ENCODE results near the gene MACF1. TPM values are rescaled to one million over a fixed set of nuclear protein-coding genes. Genes with fewer than 3 reads are reported as not detected.
"Not testable (repeated sequence)": the region's sequence is repeated elsewhere in the genome, so short reads cannot be mapped to it uniquely, and the experiment has no call there.

MACF1 gene
- total RNA-seq, 2 donors from 2014 or later: 154 to 355 TPM

DNA sequence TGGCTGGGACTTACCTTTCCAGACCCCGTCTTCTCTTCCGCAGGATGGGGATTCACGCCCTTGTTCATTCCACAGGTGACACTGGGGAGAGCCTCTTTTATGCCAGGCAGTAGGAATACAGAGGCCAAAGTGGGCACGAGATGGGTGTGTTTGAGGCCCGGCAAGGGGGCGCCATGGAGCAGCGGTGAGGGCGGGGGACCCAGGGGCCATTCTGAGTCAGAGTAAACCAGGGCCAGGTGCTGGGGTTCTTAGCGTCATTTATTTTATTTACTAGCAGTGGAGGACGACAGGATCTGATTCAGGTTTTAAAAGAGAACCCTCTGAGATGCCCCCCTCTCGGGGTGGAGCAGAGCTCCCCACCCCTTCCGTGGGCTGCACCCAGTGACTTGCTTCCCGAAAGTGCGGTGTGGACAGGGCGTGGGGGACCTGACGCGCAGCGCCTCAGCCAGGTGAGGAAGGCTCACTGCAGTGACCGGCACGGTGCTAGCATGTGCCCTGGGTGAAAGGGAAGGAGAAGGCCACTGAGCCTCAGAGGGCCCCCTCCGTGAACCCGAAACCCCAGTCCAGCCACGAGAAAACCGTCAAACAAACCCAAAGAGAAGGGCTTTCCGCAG is 307.8 kb downstream of the MACF1 start:
- intact Hi-C loops (cut with DNase I); H3K27ac ChIP-seq; H3K4me1 ChIP-seq (replicated peaks); H3K9me3 ChIP-seq; H3K27me3 ChIP-seq (replicated peaks; ENCODE audit: insufficient read depth); DNase-seq (ENCODE audit: low spot score); H3K4me3 ChIP-seq; H3K36me3 ChIP-seq: not testable (repeated sequence)
- 71% methylated on average over 5 of the region's 25 CpGs for WGBS

DNA sequence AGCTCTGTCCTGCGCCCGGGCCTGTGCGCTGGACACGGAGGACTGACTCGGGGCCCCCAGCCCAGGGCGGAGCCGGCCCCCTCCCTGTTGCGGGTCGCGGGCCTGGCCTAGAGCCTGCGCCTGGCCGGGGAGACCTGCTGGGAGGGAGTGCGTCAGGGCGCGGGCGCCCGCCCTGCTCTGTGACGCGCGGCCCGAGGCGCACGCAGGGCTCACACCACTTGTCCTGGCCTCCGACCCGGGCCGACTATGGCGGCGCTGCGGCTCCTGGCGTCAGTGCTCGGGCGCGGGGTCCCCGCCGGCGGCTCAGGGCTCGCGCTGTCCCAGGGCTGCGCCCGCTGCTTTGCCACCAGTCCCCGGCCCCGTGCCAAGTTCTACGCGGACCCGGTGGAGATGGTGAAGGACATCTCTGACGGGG is 310.2 kb downstream of the MACF1 start:
- peak overlapping the region; percentile 26 to 31 for H3K4me3 ChIP-seq
- DNase-seq (ENCODE audit: low spot score); H3K9me3 ChIP-seq; H3K36me3 ChIP-seq; H3K27me3 ChIP-seq (replicated peaks; ENCODE audit: insufficient read depth); intact Hi-C loops (cut with DNase I); H3K4me1 ChIP-seq (replicated peaks); H3K27ac ChIP-seq: not testable (repeated sequence)
- no CpG with 5 or more reads among the region's 46 CpGs for WGBS

DNA sequence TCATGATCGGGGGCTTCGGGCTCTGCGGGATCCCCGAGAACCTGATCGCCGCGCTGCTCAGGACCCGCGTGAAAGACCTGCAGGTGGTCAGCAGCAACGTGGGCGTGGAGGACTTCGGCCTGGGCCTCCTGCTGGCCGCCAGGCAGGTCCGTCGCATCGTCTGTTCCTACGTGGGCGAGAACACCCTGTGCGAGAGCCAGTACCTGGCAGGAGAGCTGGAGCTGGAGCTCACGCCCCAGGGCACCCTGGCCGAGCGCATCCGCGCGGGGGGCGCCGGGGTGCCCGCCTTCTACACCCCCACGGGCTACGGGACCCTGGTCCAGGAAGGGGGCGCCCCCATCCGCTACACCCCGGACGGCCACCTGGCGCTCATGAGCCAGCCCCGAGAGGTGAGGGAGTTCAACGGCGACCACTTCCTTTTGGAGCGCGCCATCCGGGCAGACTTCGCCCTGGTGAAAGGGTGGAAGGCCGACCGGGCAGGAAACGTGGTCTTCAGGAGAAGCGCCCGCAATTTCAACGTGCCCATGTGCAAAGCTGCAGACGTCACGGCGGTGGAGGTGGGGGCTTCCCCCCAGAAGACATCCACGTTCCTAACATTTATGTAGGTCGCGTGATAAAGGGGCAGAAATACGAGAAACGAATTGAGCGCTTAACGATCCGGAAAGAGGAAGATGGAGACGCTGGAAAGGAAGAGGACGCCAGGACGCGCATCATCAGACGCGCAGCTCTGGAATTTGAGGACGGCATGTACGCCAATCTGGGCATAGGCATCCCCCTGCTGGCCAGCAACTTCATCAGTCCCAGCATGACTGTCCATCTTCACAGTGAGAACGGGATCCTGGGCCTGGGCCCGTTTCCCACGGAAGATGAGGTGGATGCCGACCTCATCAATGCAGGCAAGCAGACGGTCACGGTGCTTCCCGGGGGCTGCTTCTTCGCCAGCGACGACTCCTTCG is 310.9 kb downstream of the MACF1 start:
- TF ChIP-seq, protein P1, sequence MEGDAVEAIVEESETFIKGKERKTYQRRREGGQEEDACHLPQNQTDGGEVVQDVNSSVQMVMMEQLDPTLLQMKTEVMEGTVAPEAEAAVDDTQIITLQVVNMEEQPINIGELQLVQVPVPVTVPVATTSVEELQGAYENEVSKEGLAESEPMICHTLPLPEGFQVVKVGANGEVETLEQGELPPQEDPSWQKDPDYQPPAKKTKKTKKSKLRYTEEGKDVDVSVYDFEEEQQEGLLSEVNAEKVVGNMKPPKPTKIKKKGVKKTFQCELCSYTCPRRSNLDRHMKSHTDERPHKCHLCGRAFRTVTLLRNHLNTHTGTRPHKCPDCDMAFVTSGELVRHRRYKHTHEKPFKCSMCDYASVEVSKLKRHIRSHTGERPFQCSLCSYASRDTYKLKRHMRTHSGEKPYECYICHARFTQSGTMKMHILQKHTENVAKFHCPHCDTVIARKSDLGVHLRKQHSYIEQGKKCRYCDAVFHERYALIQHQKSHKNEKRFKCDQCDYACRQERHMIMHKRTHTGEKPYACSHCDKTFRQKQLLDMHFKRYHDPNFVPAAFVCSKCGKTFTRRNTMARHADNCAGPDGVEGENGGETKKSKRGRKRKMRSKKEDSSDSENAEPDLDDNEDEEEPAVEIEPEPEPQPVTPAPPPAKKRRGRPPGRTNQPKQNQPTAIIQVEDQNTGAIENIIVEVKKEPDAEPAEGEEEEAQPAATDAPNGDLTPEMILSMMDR (IDR thresholded peaks at IDR 0.05): peak in 1 of 4 experiments; percentile 8
- H3K27me3 ChIP-seq (replicated peaks; ENCODE audit: insufficient read depth); H3K27ac ChIP-seq; DNase-seq (ENCODE audit: low spot score); intact Hi-C loops (cut with DNase I); H3K9me3 ChIP-seq; H3K36me3 ChIP-seq; H3K4me1 ChIP-seq (replicated peaks): not testable (repeated sequence)
- WGBS: 29% methylated on average over 26 of the region's 78 CpGs
- H3K4me3 ChIP-seq: peak overlapping the region; percentile 26 to 31

DNA sequence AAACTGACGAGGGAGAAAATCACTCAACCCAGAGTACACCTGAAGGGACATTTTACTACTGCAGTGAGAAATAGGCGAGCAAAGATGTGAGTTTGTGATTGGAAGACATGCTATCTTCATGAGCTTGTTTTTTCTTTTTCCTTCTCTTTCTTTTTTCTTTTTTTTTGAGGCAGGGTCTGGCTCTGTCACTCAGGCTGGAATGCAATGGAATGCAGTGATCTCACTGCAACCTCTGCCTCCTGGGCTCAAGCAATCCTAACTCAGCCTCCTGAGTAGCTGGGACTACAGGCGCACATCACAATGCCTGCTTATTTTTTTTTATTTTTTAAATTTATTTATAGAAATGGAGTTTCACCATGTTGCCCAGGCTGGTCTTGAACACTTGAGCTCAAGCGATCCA is 312.3 kb downstream of the MACF1 start:
- H3K4me3 ChIP-seq; H3K27ac ChIP-seq; H3K27me3 ChIP-seq (replicated peaks; ENCODE audit: insufficient read depth); H3K4me1 ChIP-seq (replicated peaks); H3K9me3 ChIP-seq; DNase-seq (ENCODE audit: low spot score); H3K36me3 ChIP-seq; intact Hi-C loops (cut with DNase I): not testable (repeated sequence)
- 89% methylated on average over 4 of the region's 4 CpGs for WGBS

DNA sequence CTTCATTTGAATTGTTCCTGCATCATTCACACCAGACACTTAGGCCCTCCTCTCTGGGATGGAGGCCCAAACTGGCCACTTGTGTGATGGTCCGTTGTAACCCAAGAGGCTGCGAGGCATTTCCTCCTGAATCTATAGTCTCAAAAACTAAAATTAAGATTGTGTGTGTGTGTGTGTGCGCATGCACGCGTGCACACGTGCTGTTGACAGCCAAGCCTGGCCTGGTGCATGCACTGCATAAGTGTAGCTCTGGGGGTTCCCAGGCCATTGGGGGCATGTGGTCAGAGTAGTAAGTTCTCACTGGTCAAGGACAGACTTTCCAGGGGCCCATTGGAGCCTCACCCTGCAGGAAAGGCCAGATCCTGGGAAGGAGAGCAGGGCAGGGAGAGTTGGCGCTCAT is 313.4 kb downstream of the MACF1 start:
- H3K4me3 ChIP-seq; H3K36me3 ChIP-seq; H3K27ac ChIP-seq; DNase-seq (ENCODE audit: low spot score); intact Hi-C loops (cut with DNase I); H3K4me1 ChIP-seq (replicated peaks); H3K27me3 ChIP-seq (replicated peaks; ENCODE audit: insufficient read depth); H3K9me3 ChIP-seq: not testable (repeated sequence)
- WGBS: 97% methylated on average over 6 of the region's 7 CpGs

DNA sequence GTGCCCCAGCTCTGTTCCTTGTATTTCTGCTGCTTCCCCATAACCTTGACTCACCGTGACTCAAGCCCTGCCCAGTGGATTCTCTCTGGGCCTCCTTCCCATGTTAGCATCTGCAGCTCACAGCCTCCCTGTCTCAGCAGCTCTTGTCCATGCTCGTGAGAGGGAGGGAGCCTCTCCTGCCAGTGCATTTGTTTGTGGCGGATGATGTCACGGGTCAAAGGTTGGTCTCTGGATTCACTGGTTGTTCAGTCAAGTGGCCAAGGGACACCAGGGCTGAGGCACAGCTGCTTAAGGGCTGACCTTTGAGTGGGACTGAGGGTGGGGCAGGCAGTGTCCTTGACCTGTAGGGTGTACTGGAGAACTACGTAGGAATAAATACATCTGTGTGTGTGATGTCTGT is 314.9 kb downstream of the MACF1 start:
- 56% methylated on average over 3 of the region's 5 CpGs for WGBS
- H3K4me1 ChIP-seq (replicated peaks); DNase-seq (ENCODE audit: low spot score); H3K36me3 ChIP-seq; H3K27me3 ChIP-seq (replicated peaks; ENCODE audit: insufficient read depth); intact Hi-C loops (cut with DNase I); H3K27ac ChIP-seq; H3K9me3 ChIP-seq; H3K4me3 ChIP-seq: not testable (repeated sequence)

DNA sequence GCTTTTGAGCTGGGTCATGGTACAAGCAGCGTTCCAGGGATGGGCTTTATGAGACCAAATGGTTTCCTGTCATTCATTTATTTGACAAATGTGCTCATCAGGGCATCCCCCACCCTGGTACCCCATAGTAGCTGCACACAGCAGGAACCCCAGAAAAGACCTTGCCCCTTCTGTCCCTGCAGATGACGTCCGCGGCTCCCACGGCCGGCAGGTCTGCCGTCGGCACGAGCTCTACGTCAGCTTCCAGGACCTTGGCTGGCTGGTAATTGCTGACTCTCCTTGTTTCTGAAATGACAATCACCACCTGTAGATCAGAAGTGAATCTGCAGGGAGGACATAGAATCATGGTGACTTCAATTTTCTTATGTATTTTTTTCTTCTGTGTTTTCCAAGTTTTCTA is 317.7 kb downstream of the MACF1 start:
- intact Hi-C loops (cut with DNase I); H3K4me1 ChIP-seq (replicated peaks); H3K4me3 ChIP-seq; H3K27me3 ChIP-seq (replicated peaks; ENCODE audit: insufficient read depth); H3K36me3 ChIP-seq; H3K9me3 ChIP-seq; H3K27ac ChIP-seq; DNase-seq (ENCODE audit: low spot score): not testable (repeated sequence)
- 57% methylated on average over 9 of the region's 10 CpGs for WGBS

Data from prostate gland (tissue), 2 donors.